Aorta (tissue), 5 donors: ENCODE data around the gene GGT5. TPM values are rescaled to one million over a fixed set of nuclear protein-coding genes. Genes with fewer than 3 reads are reported as not detected.
"Not testable (repeated sequence)": the region's sequence is repeated elsewhere in the genome, so short reads cannot be mapped to it uniquely, and the experiment has no call there.

Source experiments
- ATAC-seq: fragments of 200-7000 bp; cut with Tn5 transposase; one replicate; pipeline ENCODE4 v1.9.1; 2022; ENCODE audit warnings: moderate library complexity; ENCODE audit not compliant: low FRiP score
- DNase-seq, 2 donors: peaks; one replicate each; pipeline ENCODE4 v3.0.0-alpha.2; 2020
- H3K27ac ChIP-seq, 2 donors: one replicate each; pipeline ENCODE4 v1.5.1; 2013; ENCODE audit warnings: low read length in 2 of 2, mild to moderate bottlenecking in 2 of 2, moderate library complexity in 2 of 2, control low read depth in 1 of 2, inconsistent platforms in 1 of 2, low read depth in 1 of 2
- H3K27me3 ChIP-seq, 2 donors: one replicate each; pipeline ENCODE4 v1.6.1; 2013; ENCODE audit warnings: control low read depth in 1 of 2, low read length in 1 of 2, mild to moderate bottlenecking in 1 of 2, moderate library complexity in 1 of 2; ENCODE audit not compliant: insufficient read depth in 2 of 2, control insufficient read depth in 1 of 2
- H3K36me3 ChIP-seq, 2 donors: one replicate each; pipeline ENCODE4 v1.6.1; 2013; ENCODE audit warnings: control low read depth in 1 of 2, low read length in 1 of 2, mild to moderate bottlenecking in 1 of 2; ENCODE audit not compliant: insufficient read depth in 2 of 2, control insufficient read depth in 1 of 2
- H3K4me1 ChIP-seq, 2 donors: one replicate each; pipeline ENCODE4 v1.6.1; 2013; ENCODE audit warnings: low read length in 2 of 2, control low read depth in 1 of 2, mild to moderate bottlenecking in 1 of 2, moderate library complexity in 1 of 2; ENCODE audit not compliant: insufficient read depth in 2 of 2, control insufficient read depth in 1 of 2
- H3K4me3 ChIP-seq, 2 donors: one replicate each; pipeline ENCODE4 v1.5.1; 2013; ENCODE audit warnings: low read length in 2 of 2, control low read depth in 1 of 2, mild to moderate bottlenecking in 1 of 2
- H3K9me3 ChIP-seq: one replicate; pipeline ENCODE4 v1.6.1; 2013; ENCODE audit warnings: mild to moderate bottlenecking, low read length; ENCODE audit not compliant: control insufficient read depth
- WGBS, 2 donors: extraction: QIAGEN DNeasy Blood & Tissue Kit; methylation state at CpG; one replicate each; pipeline ENCODE4 v1.1.7; 2013; 5-methylcytosine and 5-hydroxymethylcytosine counted together
- intact Hi-C, 2 donors: fragments of 100-400 bp; cut with DNase I; formaldehyde crosslinking; loops; one replicate each; pipeline versions ENCODE4 v1.14.2 to v1.15.0; 2022
- polyA plus RNA-seq, 2 donors: library from polyadenylated mRNA; stranded (reverse); fragments of 200-250 nt; gene quantifications; one replicate each; pipeline ENCODE4 v1.2.3, GENCODE V29; 2013
- total RNA-seq, 2 donors: library from RNA; stranded (reverse); fragmentation: NEBNext Ultra II Directional; extraction: Animal tissue kit (Norgen Biotek cat#: 25700); gene quantifications; one replicate each; pipeline ENCODE4 v1.2.1, GENCODE V29; 2021
- donor health status: healthy with polysubstance abuse.
- donor health status: Bipolar disorder and iron deficiency.
- donor health status: DM: no; HTN: no; CAD: no.
- donor health status: DM: no; HTN: no; CAD: no.
- donor health status: DM: yes; HTN: yes; CAD: no.

GGT5 gene
- total and polyA plus RNA-seq, 4 donors, result 50.8 to 434 (median 57.0) TPM

GRCh38 chr22:24285245-24285644 is 40.4 kb upstream of the GGT5 start:
- Histone ChIP-seq H3K9me3 (no peaks in the 10 kb centered on the region), H3K4me3 (no peak overlapping the region), H3K27me3 (no peaks in the 10 kb centered on the region), H3K36me3 (no peaks in the 10 kb centered on the region), H3K4me1 (peaks cover 1 to 3% of the 10 kb centered on the region in 2 donors), H3K27ac (no peak overlapping the region)
- ATAC-seq (no peak), DNase-seq (no peak)
- 53% methylated on average over 4 of the region's 4 CpGs for WGBS, 2 donors
- intact Hi-C loops, result no loop called here

GRCh38 chr22:24284747-24285203 is 39.9 kb upstream of the GGT5 start:
- DNase-seq, result no peak
- peaks cover 0 to 1% of the 10 kb centered on the region in 2 donors for H3K4me1 ChIP-seq
- intact Hi-C loops, result no loop called here
- H3K4me3 ChIP-seq, result no peak overlapping the region
- H3K9me3 ChIP-seq, result no peaks in the 10 kb centered on the region
- 62 to 66% methylated on average over 2 of the region's 2 CpGs for WGBS, 2 donors
- H3K36me3 ChIP-seq, result no peaks in the 10 kb centered on the region
- H3K27ac ChIP-seq, result no peak overlapping the region
- H3K27me3 ChIP-seq, result no peaks in the 10 kb centered on the region
- no peak for ATAC-seq

GRCh38 chr22:24282401-24282800 is 37.5 kb upstream of the GGT5 start:
- Histone ChIP-seq H3K9me3 (no peaks in the 10 kb centered on the region), H3K4me1 (peaks cover 0 to 1% of the 10 kb centered on the region in 2 donors), H3K27ac (no peak overlapping the region), H3K36me3 (no peaks in the 10 kb centered on the region), H3K27me3 (no peaks in the 10 kb centered on the region), H3K4me3 (no peak overlapping the region)
- ATAC-seq, result no peak
- DNase-seq, result no peak
- WGBS, 2 donors, result 68 to 73% methylated on average over 2 of the region's 2 CpGs
- intact Hi-C loops, result no loop called here

GRCh38 chr22:24280363-24280762 is 35.5 kb upstream of the GGT5 start:
- DNase-seq, H3K27ac ChIP-seq, H3K27me3 ChIP-seq, H3K36me3 ChIP-seq, ATAC-seq, H3K4me1 ChIP-seq, H3K9me3 ChIP-seq, intact Hi-C loops, H3K4me3 ChIP-seq: not testable (repeated sequence)
- 94% methylated on average over 1 of the region's 1 CpG for WGBS, 2 donors

GRCh38 chr22:24274696-24275405 is 30.0 kb upstream of the GGT5 start:
- H3K36me3 ChIP-seq, ATAC-seq, H3K9me3 ChIP-seq, H3K4me3 ChIP-seq, intact Hi-C loops, DNase-seq, H3K27me3 ChIP-seq, H3K4me1 ChIP-seq: not testable (repeated sequence)
- WGBS, 2 donors, result 26 to 34% methylated on average over 6 to 7 of the region's 7 CpGs
- H3K27ac ChIP-seq, result peak overlapping the region in 1 of 2 donors; percentile 17

- WGBS, 2 donors, result 37 to 42% methylated on average over 4 of the region's 4 CpGs
- H3K27me3 ChIP-seq, H3K4me3 ChIP-seq, DNase-seq, H3K27ac ChIP-seq, H3K4me1 ChIP-seq, H3K36me3 ChIP-seq, H3K9me3 ChIP-seq, ATAC-seq, intact Hi-C loops: not testable (repeated sequence)
These were observed 29.0 kb upstream of the GGT5 start for GRCh38 chr22:24273906-24274305.

GRCh38 chr22:24273031-24273430 is 28.1 kb upstream of the GGT5 start:
- not testable (repeated sequence) for H3K4me3 ChIP-seq

GRCh38 chr22:24271386-24271854 is 26.5 kb upstream of the GGT5 start:
- Histone ChIP-seq H3K27ac (peak overlapping the region; percentile 72 to 94), H3K4me1 (no peaks in the 10 kb centered on the region), H3K9me3 (no peaks in the 10 kb centered on the region), H3K36me3 (no peaks in the 10 kb centered on the region), H3K27me3 (no peaks in the 10 kb centered on the region), H3K4me3 (peak overlapping the region; percentile 43 to 99)
- intact Hi-C loops, result no loop called here
- DNase-seq, result peak in 1 of 2 donors; percentile 52
- WGBS, 2 donors, result 0 to 1% methylated on average over 25 of the region's 25 CpGs
- ATAC-seq, result no peak

More at GRCh38 chr22:24273031-24273430, 28.1 kb upstream of the GGT5 start:
- DNase-seq, H3K27ac ChIP-seq, ATAC-seq, intact Hi-C loops, H3K9me3 ChIP-seq, H3K27me3 ChIP-seq, H3K4me1 ChIP-seq, H3K36me3 ChIP-seq: not testable (repeated sequence)
- 74 to 94% methylated on average over 2 of the region's 2 CpGs for WGBS, 2 donors
